Pancreas (tissue), 10 donors: ENCODE results near the gene MICAL3. TPM values are rescaled to one million over a fixed set of nuclear protein-coding genes. Genes with fewer than 3 reads are reported as not detected.
"Not testable (repeated sequence)": the region's sequence is repeated elsewhere in the genome, so short reads cannot be mapped to it uniquely, and the experiment has no call there.

Experiments used
- ATAC-seq, 4 donors: fragments of 200-7000 bp; cut with Tn5 transposase; one replicate each; pipeline versions ENCODE4 v1.8.0 to v1.9.1; 2020; ENCODE audit warnings: mild to moderate bottlenecking in 4 of 4, moderate library complexity in 4 of 4
- DNase-seq, 6 donors: peaks; one replicate each; pipeline ENCODE4 v3.0.0-alpha.2; 2020
- FAIRE-seq: peaks from 2 replicates; lab custom pipeline; 2012; peaks lifted over from hg19 to GRCh38; lab: Jason Lieb, UNC
- H3K27ac ChIP-seq, 4 donors: fragments of 200-600 bp; sonication (generic); 1 replicate in 3 of 4; 2 replicates in 1 of 4; pipeline versions ENCODE4 v1.5.0 to v1.8.0; 2020
- H3K27me3 ChIP-seq, 4 donors: fragments of 200-600 bp; one replicate each; pipeline ENCODE4 v1.8.0; 2021
- H3K36me3 ChIP-seq, 3 donors: fragments of 200-600 bp; sonication (generic) in 1 of 3; one replicate each; pipeline versions ENCODE4 v1.5.0 to v1.8.0; 2020 to 2021
- H3K4me1 ChIP-seq, 3 donors: fragments of 200-600 bp; one replicate each; pipeline ENCODE4 v1.8.0; 2021
- H3K4me3 ChIP-seq, 4 donors: fragments of 200-600 bp; sonication (generic) in 2 of 4; one replicate each; pipeline versions ENCODE4 v1.5.0 to v1.8.0; 2020 to 2021
- H3K9me3 ChIP-seq, 4 donors: fragments of 200-600 bp; one replicate each; pipeline ENCODE4 v1.8.0; 2021
- WGBS, 2 donors: extraction: QIAGEN DNeasy Blood & Tissue Kit; methylation state at CpG; one replicate each; pipeline ENCODE4 v1.1.7; 2013; 5-methylcytosine and 5-hydroxymethylcytosine counted together
- intact Hi-C, 3 donors: fragments of 100-400 bp; cut with DNase I; formaldehyde crosslinking; loops; one replicate each; pipeline versions ENCODE4 v1.11.1 to v1.14.2; 2022
- polyA plus RNA-seq, 2 donors: library from polyadenylated mRNA; stranded (reverse); fragments of 200-250 nt; gene quantifications; one replicate each; pipeline ENCODE4 v1.2.3, GENCODE V29; 2013
- total RNA-seq, 6 donors: library from RNA; stranded (reverse); fragmentation: NEBNext Ultra II Directional in 4 of 6; extraction: Animal tissue kit (Norgen Biotek cat#: 25700) in 4 of 6; gene quantifications; one replicate each; pipeline versions ENCODE4 v1.2.1 to v1.2.4, GENCODE V29; 2021 to 2023
- TF ChIP-seq, protein P1 (sequence below), 4 donors: fragments of 200-600 bp; sonication (generic) in 3 of 4; IDR thresholded peaks; one replicate each; pipeline versions ENCODE4 v1.5.0 to v1.8.0; 2021; ENCODE audit warnings: antibody characterized with exemption in 4 of 4
- donor health status: healthy with polysubstance abuse.
- donor health status: DM: no; HTN: no; CAD: no; lungs with moderate emphysema.
- donor health status: DM: no; HTN: no; CAD: no.
- donor health status: control.
- donor health status: control.
- donor health status: Bipolar disorder and iron deficiency.
- donor health status: DM: yes; HTN: yes; CAD: no.
- donor health status: DM: no; HTN: no; CAD: no.
- donor health status: DM: no; HTN: no; CAD: no.
- donor health status: DM: yes; HTN: yes; CAD: no.

The MICAL3 gene
- total and polyA plus RNA-seq, 8 donors, result 5.9 to 56.8 (median 25.5) TPM

DNA sequence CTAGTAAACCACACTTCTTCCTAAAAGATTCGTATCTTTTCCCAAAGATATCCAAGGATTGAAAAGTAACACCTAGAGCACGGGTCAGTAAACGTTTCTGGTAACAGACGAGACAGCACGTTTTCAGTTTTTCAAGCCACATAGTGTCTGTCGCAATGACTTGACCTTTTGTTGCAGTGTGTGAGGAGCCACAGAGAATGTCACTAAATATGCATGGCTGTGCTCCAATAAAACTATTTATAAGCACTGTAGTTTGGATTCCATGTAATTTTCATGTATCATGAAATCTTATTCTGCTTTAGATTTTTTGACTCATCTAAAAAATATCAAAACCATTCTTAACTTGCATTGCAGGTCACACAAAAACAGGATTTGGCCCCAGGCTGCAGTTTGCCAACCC, 18.3 kb upstream of the MICAL3 start:
- no peaks in the 10 kb centered on the region for H3K9me3 ChIP-seq
- H3K27me3 ChIP-seq, result no peaks in the 10 kb centered on the region
- ATAC-seq, result no peak
- no peaks in the 10 kb centered on the region for H3K36me3 ChIP-seq
- peaks cover 4 to 20% (median 16%) of the 10 kb centered on the region in 3 donors for H3K4me1 ChIP-seq
- no peak for DNase-seq
- FAIRE-seq, result no peak
- no peak overlapping the region for H3K4me3 ChIP-seq
- TF ChIP-seq, protein P1, sequence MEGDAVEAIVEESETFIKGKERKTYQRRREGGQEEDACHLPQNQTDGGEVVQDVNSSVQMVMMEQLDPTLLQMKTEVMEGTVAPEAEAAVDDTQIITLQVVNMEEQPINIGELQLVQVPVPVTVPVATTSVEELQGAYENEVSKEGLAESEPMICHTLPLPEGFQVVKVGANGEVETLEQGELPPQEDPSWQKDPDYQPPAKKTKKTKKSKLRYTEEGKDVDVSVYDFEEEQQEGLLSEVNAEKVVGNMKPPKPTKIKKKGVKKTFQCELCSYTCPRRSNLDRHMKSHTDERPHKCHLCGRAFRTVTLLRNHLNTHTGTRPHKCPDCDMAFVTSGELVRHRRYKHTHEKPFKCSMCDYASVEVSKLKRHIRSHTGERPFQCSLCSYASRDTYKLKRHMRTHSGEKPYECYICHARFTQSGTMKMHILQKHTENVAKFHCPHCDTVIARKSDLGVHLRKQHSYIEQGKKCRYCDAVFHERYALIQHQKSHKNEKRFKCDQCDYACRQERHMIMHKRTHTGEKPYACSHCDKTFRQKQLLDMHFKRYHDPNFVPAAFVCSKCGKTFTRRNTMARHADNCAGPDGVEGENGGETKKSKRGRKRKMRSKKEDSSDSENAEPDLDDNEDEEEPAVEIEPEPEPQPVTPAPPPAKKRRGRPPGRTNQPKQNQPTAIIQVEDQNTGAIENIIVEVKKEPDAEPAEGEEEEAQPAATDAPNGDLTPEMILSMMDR (IDR thresholded peaks at IDR 0.05), result no peak
- H3K27ac ChIP-seq, result no peak overlapping the region
- 82 to 90% methylated on average over 6 of the region's 6 CpGs for WGBS, 2 donors
- intact Hi-C loops, result no loop called here

- WGBS, 2 donors, result 88 to 89% methylated on average over 6 of the region's 6 CpGs
- H3K4me3 ChIP-seq, H3K9me3 ChIP-seq, intact Hi-C loops, H3K27ac ChIP-seq, H3K36me3 ChIP-seq, H3K27me3 ChIP-seq, ATAC-seq, DNase-seq, FAIRE-seq: not testable (repeated sequence)
- H3K4me1 ChIP-seq, result peaks cover 4 to 20% (median 16%) of the 10 kb centered on the region in 3 donors
Observed at GRCh38 chr22:18040898-18041297, 16.5 kb upstream of the MICAL3 start.

GRCh38 chr22:18035751-18036150, 11.4 kb upstream of the MICAL3 start:
- ATAC-seq (peak; percentile 60 to 79 (median 72)), DNase-seq (peak in 5 of 6 donors; percentile 21 to 79 (median 57)), FAIRE-seq (no peak)
- intact Hi-C loops, result no loop called here
- Histone ChIP-seq H3K4me1 (no peaks in the 10 kb centered on the region), H3K27ac (peak overlapping the region in 1 of 4 donors; percentile 25), H3K9me3 (no peaks in the 10 kb centered on the region), H3K27me3 (no peaks in the 10 kb centered on the region), H3K4me3 (no peak overlapping the region), H3K36me3 (no peaks in the 10 kb centered on the region)
- WGBS, 2 donors, result 34% methylated on average over 9 of the region's 9 CpGs
- TF ChIP-seq, protein P1 (IDR thresholded peaks at IDR 0.05), result no peak

- Histone ChIP-seq H3K27me3 (no peaks in the 10 kb centered on the region), H3K4me1 (no peaks in the 10 kb centered on the region), H3K9me3 (no peaks in the 10 kb centered on the region), H3K36me3 (no peaks in the 10 kb centered on the region), H3K27ac (no peak overlapping the region), H3K4me3 (no peak overlapping the region)
- no peak for ATAC-seq
- 89% methylated on average over 3 of the region's 3 CpGs for WGBS, 2 donors
- intact Hi-C loops, result no loop called here
- no peak for FAIRE-seq
- no peak for DNase-seq
- TF ChIP-seq, protein P1 (IDR thresholded peaks at IDR 0.05), result no peak
Observed at GRCh38 chr22:18034076-18034475, 9.7 kb upstream of the MICAL3 start.

- ATAC-seq (no peak), DNase-seq (no peak), FAIRE-seq (no peak)
- no peak overlapping the region for H3K27ac ChIP-seq
- intact Hi-C loops, result no loop called here
- no peaks in the 10 kb centered on the region for H3K4me1 ChIP-seq
- 81 to 87% methylated on average over 6 of the region's 6 CpGs for WGBS, 2 donors
- TF ChIP-seq, protein P1 (IDR thresholded peaks at IDR 0.05), result no peak
- H3K36me3 ChIP-seq, result no peaks in the 10 kb centered on the region
- no peaks in the 10 kb centered on the region for H3K27me3 ChIP-seq
- H3K9me3 ChIP-seq, result no peaks in the 10 kb centered on the region
- no peak overlapping the region for H3K4me3 ChIP-seq
Observed at GRCh38 chr22:18033204-18033998, 9.0 kb upstream of the MICAL3 start.
